Activated T-cell treated with anti-CD3 and anti-CD28 coated beads for 48 hours (primary cell): ENCODE measurements around the gene MAN2A2.
A peak's percentile ranks its signal among the peaks of the same experiment; 100 is the strongest.

Experiments
- DNase-seq: peaks from one replicate; pipeline ENCODE4 v3.0.0-alpha.2; 2020; ENCODE audit warnings: low read depth

The MAN2A2 gene

DNA sequence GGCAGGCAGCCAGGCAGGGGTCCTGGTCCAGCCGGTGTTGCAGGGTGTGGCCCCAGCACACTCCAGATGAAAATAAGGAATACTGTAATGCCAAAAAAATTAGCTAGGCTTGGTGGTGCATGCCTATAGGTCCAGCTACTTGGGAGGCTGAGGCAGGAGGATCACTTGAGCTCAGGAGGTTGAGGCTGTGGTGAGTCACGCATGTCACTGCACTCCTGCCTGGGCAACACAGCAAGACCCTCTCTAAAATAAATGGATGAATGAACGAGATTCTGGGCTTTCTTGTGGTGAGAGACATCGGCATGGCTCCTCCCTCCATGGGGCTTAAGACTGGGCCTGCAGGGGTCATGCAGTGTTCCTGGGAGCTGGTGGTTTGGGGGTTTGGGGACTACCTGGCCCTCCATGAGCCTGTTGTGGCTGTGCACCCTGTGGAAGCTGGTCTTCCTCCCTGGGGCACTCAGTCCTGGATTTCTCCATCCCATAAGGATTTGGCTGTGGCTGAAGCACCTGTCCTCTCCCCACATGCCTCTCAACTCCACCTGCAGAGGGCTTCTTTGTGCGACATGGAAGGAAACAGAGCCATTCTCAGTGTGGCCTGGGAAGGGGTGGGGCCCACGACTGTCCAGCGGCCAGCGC lies 44.0 kb downstream of the MAN2A2 start:
- no peak for DNase-seq

DNA sequence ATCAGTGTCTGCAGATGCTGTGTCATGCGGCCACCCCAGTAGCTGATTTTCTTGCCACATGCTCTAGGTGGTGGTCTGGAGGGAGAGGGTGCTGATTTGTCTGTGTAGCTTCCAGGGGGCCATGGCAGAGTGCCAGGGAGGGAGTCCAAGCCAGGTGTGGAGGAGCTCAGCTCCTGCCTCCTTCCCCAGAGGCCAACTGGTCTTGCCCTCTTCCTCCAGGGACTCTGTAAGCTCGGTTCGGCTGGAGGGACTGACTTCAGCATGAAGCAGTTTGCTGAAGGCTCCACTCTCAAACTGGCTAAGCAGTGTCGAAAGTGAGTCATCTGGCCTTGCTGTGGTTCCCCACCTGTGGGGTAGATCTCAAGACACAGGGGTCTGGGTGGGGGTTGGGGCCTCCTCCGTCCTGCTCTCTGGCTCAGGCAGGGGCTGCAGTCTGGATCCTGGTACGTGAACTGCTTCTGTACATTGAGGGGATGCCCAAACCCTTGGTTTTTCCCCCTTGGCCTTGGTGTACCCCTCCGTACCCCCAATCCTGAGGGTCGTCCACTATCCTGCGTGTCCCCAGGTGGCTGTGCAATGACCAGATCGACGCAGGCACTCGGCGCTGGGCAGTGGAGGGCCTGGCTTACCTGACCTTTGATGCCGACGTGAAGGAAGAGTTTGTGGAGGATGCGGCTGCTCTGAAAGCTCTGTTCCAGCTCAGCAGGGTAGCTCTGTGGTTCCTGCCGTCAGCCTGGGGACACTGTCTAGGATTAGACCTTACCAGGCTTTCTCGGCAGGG lies 44.7 kb downstream of the MAN2A2 start:
- no peak for DNase-seq

DNA sequence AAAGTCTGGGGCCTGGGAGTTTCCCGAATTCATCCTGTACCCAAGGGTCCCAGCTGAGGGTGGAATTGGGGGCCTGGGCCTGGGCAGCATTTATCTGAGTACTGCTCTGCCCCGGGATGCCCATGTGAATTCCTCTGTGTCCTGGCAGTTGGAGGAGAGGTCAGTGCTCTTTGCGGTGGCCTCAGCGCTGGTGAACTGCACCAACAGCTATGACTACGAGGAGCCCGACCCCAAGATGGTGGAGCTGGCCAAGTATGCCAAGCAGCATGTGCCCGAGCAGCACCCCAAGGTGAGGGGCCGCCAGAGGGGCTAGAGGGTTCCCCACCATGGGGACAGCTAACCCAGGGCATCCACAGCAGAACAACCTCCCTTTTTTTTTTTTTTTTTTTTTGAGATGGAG lies 45.4 kb downstream of the MAN2A2 start:
- DNase-seq, result no peak

DNA sequence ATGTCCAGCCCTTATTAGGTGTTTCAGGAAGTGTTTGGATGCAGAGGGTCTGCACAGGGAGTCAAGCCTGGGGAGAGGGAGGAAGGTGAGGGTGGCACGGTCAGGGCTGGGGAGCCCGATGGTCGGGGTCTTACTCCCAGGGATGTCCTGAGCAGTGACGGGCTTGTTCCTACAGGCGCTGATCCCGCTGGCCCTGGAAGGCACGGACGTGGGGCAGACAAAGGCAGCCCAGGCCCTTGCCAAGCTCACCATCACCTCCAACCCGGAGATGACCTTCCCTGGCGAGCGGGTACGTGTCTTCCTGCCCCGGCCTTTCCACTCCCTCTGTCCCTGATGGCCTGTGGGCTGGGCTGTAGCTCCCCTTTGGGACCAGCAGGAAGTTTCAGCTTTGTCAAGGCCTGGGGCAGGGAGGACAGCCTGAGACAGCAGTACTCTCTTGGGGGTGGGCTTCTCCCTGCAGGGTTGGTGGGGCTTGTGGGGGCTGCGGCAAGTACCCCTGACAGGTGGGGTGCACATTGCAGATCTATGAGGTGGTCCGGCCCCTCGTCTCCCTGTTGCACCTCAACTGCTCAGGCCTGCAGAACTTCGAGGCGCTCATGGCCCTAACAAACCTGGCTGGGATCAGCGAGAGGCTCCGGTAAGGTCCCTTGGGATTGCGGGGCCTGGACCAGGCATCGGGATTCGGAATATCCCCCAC lies 47.0 kb downstream of the MAN2A2 start:
- DNase-seq, result no peak

DNA sequence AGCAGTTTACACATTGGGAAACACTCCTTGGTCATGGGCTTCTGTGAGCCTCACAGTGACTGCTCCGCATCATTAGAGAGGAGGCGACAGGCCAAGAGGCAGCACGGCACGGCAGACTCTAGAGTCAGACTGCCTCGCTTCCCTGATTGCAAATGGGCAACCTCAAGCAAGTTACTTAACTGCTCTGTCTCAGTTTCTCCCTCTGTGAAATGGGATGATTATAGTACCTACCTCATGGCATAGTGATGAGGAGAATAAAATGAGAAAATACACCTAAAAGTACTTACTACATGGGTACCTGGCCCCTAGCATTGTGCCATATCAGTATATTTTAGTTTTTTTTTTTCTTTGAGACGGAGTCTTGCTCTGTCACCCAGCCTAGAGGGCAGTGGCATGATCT lies 47.6 kb downstream of the MAN2A2 start:
- DNase-seq, result no peak

DNA sequence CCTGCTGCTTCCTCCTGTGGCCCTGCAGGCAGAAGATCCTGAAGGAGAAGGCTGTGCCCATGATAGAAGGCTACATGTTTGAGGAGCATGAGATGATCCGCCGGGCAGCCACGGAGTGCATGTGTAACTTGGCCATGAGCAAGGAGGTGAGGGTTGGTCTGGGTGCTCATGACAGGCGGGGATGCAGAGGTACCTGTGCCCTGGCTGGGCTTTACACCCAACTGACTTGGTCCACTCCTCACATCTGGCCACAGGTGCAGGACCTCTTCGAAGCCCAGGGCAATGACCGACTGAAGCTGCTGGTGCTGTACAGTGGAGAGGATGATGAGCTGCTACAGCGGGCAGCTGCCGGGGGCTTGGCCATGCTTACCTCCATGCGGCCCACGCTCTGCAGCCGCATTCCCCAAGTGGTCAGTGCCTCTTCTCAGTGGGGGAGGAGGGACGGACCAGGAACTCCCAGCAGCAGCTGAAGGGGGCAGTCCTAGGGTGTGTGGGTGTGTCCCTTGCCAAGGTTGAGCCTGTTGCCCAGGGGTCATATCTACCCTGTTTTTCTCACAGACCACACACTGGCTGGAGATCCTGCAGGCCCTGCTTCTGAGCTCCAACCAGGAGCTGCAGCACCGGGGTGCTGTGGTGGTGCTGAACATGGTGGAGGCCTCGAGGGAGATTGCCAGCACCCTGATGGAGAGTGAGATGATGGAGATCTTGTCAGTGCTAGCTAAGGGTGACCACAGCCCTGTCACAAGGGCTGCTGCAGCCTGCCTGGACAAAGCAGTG lies 50.0 kb downstream of the MAN2A2 start:
- no peak for DNase-seq

DNA sequence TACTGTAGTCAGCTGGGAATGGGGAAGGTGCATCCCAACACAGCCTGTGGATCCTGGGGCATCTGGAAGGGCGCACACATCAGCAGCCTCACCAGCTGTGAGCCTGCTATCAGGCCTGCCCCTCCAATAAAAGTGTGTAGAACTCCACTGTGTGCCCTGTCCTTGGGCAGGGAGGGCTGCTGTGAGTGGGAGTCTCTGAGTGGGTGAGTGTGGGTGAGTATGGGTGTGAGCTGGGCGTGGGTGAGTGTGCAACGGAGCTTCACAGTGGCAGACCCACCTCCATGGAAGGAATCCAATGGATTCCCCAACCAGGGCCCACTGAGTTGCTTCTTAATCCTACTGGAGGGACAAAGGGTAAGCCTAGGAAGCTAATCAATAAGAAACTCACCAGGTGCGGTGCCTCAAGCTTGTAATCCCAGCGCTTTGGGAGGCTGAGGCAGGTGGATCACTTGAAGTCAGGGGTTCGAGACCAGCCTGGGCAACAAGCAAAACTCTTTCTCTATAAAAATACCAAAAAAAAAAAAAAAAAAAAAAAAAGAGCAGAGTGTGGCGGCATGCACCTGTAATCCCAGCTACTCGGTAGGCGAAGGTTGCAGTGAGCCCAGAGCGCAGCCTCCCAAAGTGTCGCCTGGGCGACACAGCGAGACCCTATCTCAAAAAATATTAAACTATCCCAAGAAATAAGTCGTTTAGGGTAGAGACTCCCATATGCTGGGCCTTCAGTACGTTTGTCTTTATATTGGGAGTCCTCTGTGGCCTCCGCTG lies 51.0 kb downstream of the MAN2A2 start:
- no peak for DNase-seq

DNA sequence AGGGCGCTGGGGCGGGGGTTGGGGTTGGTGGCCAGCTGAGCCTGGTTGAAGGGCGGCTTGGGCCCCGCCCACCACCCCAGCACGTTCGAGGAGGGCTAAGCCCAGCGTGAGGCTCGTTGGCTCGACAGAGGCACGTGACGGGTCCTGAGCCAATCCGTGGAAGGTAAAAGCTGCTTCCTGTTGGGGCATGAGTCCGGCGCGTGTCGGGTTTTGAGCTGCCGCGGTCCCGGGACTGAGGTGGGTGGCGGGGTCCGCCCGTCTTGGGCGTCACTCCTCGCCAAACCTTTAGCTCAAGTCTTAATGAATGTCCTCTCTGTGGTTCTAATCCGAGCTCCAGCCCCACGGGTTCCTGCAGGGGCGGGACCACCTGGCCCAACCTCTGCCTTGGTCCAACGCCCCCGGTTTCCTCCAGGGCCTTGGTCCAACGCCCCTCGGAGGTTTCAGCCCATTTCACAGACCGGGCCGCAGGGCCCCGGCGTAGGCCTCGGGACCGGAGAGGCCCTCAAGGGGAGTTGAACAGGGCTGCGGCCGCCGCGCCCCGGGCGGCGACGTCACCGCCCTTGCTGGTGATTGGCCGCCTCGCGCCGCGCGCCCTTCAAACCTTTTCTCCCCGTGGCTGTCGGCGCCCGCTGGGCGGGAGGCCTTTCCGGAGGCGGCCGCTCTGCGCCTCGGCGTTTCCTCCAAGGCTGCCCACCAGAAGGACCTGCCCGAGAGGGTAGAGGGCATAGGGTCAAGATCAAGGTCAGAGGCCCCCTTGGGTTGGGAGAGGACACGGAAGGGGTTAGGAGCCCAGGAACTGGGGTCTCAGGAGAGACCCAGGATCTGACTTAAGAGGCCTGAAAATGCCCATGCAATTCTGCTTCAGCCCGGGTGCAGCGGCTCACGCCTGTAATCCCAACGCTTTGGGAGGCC lies 51.9 kb downstream of the MAN2A2 start, which contains the start of gene RCCD1:
TSS of gene RCCD1 (plus strand) at position 173 of the 912 bp plus-strand sequence. CDS start 1,851 bp downstream, outside the sequence.
- DNase-seq, result peak; percentile 87

DNA sequence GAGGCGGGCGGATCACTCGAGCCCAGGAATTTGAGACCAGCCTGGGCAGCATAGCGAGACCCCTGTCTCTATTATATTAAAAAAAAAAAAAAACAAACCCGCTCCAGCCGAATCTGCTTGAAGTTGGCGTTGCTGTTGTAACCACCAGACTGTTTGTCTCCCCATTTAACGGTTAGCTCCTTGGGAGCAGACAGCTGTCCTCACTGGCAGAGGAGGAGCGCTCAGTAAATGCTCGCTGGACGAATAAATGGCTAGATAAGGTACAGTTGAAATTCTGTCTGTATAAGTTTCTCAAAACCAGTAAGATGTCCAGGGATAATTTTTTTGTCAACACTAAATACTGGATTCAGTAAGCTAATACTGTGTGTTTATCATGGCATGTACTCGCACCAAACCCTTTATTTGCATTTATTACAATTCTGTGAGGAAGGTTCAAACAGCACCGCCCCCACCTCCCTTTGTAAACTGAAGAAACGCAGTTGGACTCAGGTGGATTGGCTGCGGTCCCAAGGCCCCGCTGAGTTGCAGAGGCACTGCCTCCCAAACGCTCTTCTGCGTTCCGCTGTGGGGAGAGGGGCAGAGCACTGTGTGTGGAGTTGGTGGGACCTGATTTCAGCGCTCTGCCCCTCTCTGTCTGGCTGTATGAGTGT lies 52.6 kb downstream of the MAN2A2 start:
- no peak for DNase-seq

DNA sequence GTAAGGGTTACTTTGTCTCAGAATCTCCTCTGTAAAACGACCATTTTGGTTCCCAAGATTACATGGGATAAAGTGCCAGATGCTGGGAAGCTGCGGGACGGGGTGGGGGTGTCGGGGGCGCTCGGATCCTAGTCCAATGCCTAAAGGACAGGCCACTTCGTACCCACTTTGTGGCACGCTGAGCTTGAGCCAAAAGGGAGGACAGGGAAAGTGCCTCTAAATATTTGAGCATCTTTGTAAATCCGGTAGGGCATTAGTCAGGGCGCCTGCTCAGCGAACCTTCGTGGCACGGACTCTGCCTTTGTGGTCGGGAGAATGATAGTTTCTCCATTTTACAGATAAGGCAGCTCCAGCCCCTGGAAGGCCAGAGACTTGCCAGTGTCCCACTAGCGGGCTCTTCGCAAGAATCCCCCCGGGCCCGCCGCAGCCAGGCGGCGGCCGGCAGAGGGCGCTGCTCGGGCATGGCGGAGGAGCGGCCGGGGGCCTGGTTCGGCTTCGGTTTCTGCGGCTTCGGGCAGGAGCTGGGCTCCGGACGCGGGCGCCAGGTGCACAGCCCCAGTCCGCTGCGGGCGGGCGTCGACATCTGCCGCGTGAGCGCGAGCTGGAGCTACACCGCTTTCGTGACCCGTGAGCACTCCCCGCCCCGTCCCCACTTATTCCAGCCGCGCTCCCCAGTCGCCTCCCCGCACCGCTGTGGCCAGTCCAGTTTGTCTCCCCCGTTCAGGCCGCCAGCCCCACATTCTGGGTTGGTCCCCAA lies 53.4 kb downstream of the MAN2A2 start:
- DNase-seq, result peak; percentile 69

DNA sequence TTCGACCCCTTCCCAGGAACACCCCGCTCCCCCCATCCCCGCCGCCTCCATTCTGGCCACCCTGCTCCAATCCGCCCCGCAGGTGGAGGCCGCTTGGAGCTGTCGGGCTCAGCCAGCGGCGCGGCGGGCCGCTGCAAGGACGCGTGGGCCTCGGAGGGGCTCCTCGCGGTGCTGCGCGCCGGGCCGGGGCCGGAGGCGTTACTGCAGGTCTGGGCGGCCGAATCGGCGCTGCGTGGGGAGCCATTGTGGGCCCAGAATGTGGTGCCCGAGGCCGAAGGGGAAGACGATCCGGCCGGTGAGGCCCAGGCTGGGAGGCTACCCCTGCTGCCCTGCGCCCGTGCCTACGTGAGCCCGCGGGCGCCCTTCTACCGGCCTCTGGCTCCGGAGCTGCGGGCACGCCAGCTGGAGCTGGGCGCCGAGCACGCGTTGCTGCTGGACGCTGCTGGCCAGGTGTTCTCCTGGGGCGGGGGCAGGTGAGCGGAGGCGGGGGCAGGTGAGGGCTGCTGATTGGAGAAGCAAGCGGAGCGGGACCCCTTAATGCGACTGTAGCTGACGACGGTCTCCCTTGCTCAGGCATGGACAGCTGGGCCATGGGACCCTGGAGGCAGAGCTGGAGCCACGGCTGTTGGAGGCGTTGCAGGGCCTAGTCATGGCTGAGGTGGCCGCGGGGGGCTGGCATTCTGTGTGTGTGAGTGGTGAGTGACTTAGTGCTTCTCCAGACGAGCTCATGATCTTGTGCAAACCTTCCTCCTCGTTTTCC lies 54.1 kb downstream of the MAN2A2 start:
- DNase-seq, result no peak

DNA sequence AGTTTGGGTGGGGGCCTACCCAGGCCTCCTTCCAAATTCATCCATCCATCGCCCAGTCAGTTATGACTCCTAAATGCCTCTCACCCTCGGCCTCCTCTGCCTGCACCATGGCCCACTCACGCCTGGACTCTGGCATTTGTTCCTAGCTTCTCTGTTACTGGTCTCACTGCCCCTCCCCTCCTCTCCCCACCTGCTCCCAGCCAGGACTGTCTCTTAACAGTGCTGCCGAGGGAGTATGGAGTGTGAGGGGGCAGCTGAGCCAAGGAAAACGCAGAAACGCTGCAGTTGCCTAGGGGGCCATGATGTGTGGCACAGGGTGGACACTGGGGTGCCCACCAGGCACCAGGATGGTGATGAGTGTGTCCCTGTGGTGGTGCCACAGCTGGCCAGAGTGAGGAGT lies 54.7 kb downstream of the MAN2A2 start:
- no peak for DNase-seq

DNA sequence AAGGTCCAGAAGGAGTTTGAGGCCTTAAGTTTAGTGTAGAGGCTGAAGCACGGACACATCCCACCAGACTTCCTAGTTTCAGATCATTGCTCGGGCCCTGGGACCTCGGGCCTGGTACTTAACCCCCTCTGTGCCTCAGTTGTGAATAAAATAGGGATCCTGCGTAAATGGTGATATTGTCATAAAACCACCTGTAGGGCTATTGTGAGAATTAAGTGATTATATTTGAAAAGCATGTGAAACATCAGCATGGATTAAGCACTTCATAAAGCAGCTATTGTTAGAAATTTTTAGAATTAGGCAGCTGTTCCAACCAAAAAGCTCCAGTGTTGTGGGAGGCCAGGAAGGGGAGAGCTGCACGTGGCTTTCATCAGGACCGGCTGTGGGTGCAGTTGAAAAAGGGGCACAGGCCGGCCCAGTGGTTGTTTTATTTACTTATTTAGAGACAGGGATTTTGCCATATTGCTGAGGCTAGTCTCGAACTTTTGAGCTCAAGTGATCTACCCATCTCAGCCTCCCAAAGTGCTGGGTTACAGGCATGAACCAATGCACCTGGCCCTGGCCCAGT lies 56.0 kb downstream of the MAN2A2 start:
- DNase-seq, result no peak

DNA sequence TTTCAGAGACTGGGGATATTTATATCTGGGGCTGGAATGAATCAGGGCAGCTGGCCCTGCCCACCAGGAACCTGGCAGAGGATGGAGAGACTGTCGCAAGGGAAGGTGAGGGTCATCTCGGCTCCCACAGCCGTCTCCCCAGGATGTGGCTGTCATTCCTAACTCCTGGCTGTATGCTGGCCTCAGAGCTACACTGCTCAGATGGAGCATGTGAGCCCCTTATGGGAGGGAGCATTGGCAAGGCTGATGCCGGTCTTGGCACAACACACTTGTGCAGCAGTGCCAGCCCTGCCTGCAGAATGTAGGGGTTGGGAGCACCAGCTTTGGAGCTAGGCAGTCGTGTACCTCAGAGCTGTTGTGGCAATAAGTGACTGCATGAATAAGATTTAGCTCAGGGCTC lies 56.8 kb downstream of the MAN2A2 start:
- no peak for DNase-seq

DNA sequence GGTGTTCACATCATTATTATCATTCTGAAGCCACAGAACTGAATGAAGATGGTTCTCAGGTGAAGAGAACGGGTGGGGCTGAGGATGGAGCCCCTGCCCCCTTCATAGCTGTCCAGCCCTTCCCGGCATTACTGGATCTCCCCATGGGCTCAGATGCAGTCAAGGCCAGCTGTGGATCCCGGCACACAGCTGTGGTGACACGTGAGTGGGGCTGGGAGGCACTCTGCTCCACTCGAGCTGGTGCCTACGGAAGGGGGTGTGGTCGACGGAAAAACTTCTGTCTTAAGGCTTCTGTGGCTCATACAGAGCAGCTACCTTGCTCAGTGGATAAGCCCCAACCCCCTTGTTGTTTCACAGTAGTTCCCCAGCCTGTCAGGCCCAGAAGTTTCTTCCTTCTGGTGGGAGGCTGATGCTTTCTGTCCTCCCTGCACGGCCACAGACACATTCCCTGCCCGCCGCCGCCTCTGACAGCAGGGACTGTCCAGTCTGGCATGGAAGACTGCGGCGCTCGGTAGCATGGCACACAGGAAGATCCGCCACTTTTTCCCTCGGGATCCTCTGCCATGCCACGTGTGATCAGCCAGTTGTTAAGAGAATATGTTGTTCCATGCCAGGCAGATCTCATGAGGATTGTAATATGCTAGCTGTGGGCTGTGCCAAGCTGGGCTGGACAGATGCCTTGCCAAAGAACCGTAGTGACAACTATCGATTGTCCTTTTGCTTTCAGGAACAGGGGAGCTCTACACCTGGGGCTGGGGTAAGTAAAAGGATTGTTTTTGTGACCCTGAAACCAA lies 57.4 kb downstream of the MAN2A2 start:
- DNase-seq, result no peak

DNA sequence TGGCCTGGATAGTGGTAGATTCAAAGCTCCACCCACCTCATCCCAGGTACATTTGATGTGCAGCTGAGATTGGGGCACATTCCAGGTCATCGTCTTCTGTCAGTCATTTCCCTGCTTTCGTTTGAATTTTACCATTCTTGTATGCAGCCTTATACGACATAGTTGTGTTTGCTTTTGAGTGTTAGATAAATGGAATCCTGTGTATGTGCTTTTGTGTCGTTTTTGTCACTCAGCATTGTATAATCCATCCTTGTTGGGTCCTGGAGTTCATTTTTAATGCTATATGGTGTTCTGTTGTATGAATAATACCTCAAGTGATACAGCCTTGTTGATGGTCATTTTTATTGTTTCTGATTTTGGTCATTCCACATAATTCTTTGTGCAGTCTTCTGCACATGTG lies 58.9 kb downstream of the MAN2A2 start:
- DNase-seq, result no peak

DNA sequence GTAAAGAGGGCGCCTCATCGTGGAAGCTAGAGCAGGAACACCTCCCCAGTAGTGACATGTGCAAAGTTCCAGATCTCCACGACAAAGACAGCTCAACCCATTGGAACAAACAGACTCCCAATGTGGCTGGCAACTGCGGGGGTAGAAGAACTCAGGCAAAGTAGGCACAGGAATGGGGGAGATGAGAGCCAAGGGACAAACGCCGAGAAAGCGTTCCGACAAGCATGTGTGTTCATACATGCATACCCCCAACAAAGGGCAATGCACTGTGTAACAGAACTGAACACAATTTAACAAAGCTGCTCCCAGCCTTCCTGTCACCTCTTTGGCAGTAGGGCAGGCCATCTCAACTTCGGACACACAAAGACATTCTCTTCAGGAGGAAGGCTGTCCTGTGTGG lies 63.2 kb downstream of the MAN2A2 start:
- no peak for DNase-seq
